ENCODE measurements around the gene CKS2.

- no peak for TF ChIP-seq POLR2A (IDR thresholded peaks at IDR 0.05)
- no peak for TF ChIP-seq CTCF (IDR thresholded peaks at IDR 0.05)
Observed at GRCh38 chr9:89315482-89315881, 4.5 kb downstream of the CKS2 start.
